Hematopoietic multipotent progenitor cell treated with erythropoietin and hydrocortisone succinate and interleukin-3 and kit ligand, for 17 days (in vitro differentiated cells): Measurements from ENCODE around the gene ADA.
A peak's percentile ranks its signal among the peaks of the same experiment; 100 is the strongest.

ENCODE experiments used
- DNase-seq: peaks from one replicate; pipeline ENCODE4 v3.0.0-alpha.2; 2015; ENCODE audit warnings: low spot score

ADA gene

DNA sequence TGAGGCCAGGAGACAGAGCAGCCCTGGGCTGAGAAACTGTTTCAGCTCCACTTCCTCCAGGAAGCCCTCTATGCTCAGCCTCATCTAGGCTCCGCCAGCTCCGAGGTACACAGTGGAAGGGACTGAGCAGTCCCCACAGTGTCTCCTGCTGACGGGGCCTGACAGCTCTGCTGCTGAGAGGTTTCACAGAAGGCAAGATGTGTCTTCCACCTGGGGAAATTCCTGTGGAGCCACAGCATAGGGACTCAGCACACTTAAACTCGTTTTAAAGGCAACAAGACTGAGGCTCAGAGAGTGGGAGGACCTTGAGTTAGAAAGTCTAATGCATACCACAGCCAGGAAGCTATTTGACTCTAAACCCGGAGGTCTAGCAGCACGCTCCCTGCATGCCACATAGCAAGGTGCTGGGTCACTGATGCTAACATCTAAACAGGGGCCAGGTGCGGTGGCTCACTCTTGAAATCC is 6.8 kb downstream of the ADA start:
- no peak for DNase-seq

DNA sequence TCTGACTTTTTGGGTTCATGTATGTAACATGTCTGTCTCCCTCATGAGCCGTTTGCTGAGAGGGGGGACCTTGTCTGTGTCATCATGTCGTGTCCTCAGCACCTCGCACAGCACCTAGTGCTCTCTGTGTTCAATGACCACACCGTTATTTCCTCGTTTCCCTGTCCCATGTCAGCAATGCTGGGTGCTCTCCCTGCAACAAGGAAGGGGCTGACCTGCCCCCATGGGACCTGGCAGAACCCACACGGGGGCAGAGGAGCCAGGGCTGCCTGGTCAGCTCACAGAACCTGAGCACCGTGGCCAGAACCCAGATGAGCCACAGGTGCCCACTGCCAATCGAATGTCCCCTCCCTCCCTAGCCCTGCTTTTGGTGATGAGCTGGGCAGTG is 7.3 kb downstream of the ADA start:
- DNase-seq: no peak

DNA sequence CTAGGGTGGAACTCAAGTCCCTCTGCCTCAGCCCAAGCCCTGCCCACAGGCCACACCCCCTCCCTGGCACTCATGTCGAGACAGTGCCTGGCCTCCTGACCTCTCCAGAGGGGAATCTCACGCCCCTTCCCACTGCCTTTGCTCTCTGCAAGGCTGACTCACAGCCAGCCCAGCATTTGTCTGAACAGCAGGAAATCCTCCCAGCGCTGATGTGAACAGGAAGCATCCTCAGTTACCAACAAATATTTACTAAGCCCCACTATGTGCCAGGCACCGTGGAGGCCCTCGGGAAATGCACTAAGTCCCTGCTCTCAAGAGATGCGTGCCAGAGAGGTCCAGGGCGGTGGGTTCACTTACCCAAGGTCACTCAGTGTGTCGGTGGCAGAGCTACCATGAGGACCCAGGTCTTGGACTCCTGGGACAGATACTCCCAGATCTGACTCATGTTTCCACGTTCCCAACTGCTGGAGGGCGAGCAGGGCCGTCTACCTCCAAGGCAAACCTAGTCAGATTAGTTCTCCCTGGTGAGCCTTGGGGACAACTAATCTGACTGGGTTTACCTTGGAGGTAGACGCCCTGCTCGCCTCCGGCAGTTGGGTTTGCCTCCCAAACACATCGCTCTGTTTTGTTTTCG is 7.8 kb downstream of the ADA start:
- DNase-seq: no peak

DNA sequence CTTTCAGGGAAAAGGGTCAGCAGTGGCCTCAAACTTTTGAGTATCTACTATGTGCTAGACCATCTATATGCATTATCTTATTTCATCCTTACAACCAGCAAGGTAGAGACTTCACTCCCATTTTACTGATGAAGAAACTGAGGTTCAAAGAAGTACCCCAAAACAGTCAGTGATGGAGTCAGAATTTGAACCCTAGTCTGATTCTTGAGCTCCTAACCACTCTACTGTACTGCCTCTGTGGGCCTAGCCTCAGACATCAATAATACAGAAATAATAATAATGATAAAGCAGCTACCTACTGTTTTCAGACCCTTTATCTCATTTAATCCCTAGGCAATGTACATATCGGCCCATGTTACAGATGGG is 8.4 kb downstream of the ADA start:
- no peak for DNase-seq

DNA sequence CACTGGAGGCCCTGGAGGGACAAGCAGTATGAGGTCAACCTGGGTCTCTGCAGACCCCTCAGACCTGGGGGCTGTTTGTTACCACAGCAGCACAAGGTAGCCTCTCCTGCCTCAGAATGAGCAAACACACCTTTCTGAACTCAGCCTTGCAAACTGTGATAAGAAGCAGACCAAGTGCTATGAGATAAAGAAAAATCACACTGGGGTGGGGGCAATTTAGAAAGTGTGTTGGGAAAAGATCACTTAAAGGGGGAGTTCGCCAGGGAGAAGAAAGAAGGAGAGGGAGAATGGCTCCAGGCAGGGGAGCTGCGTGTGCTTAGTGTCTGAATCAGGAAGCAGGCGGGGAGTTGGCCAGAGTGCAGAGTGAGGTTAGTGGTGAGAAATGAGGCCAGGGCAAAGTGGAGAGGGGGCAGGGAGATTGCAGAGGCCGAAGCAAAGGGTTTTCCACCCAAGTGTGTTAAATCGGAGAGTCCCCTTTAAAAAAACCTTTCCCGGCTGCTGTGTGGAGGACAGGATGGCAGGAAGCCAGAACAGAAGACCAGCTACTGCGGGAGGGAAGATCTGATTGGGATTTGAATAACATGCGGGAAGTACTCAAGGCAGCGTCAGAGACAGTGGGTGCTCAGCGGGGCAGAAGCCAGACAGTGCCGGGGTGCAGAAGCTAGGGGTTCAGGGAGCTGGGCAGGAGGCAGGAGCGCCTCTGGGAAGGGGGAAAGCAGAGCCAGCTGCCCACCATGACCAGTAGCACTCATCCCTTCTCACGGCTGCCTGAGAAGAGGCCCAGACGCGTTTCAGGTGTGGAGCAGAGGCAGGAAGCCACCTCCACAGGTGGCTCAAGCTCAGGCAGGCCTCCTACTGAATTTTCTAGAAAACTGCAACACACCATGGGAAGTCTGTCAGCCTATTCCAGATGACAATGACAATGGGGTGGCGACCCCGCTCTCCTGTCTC is 9.0 kb downstream of the ADA start:
- peak; percentile 14 for DNase-seq

DNA sequence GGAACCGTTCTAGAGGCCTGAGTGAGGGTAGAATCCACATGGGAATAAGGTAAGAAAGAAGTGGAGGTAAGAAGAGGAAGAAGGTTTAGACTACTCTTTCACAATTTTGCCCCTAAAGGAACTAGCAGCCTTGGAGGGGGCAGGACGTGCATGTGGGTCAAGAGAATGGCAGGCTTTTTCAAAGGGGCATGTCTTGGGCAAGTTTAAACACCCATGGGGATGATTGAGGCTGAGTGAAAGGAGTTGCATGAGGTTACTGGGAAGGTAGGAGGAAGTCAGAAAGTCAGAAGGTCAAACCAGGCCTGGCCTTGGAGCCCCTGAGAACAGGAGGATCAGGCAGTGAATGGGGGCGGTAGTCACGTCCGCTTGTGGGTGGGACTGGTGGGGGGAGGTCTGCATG is 10.2 kb downstream of the ADA start:
- no peak for DNase-seq

DNA sequence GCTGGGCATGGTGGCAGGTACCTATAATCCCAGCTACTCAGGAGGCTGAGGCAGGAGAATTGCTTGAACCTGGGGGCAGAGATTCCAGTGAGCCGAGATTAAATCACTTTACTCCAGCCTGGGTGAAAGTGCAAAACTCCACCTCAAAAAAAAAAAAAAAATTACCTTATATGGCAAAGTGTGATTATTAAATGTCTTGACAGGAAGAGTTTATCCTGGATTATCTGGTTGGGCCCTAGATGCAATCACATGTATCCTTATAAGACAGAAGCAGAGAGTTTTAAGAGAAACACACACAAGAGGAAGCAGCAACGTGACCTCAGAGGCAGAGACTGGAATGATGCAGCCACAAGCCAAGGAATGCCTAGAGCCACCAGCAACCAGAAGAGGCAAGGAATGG is 11.0 kb downstream of the ADA start:
- DNase-seq: no peak

DNA sequence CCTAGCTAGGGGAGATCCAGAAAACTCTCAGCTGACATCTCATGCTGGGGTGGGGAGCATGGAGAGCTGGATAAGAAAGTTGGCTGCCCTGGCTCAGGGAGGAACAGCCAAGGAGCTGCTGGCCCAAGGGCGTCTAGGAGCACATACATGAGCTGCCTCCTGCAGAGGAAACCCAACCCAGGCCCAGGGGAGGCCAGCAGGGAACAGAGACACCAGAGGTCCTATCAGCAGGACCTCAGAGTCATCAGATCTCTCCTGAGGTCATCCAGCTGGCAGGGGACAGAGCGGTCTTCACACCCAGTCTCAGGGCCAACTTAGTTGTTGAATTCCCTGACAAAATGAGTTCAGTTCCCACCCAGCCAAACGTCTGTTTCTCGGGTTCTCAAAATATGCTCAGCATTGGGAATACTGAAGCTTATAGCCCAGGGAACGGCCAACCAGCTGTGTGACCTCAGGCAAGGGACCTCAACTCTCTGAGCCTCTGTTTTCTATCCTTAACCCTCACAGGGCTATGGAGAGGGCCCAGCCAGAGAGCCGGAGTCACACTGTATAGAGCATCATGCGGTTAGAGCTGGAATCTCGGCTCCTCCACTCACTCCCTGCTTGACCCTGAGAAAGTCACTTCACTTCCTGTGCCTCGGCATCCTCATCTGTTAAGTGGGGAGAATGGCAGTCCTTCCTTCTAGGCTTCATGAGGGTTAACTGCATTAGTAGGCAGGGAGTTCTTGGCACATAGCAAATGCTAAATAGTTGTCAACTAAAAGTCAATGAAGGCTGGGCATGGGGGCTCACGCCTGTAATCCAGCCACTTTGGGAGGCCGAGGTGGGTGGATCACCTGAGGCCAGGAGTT is 13.8 kb downstream of the ADA start:
- no peak for DNase-seq

DNA sequence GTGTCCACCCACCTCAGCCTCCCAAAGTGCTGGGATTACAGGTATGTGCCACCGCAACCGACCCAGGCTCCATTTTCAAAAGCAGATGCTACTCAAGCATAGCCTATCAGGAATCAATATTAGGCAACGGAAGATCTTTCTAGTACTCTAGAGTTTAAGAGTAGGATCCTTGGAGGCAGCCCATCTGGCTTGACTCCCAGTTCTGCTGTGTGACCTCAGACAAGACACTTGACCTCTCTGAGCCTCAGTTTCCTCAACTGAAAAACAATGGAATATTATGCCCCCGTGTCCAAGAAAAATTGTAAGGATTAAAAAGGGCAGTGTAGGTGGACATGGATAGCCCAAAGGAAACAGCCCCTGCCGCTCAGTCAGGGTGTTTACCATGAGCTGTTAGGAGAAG is 14.5 kb downstream of the ADA start:
- DNase-seq: no peak

DNA sequence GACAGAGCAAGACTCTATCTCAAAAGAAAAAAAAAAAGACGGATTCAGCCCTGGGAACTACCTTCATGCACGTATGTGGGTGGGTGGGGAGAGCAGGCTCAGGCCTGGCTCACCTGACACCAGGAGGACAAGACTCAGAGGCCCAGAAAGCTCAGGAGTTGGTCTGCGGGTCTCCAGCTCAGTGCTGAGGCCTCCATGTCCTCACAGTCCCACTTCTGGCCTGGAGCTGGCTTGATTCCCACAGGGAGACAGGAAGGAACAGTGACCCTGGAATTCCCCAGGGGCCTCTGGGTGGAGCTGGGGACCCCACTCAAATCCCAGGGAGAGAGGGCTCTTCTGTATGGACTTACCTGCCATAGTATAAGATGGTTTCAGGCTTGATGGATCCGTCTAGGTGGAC is 15.6 kb downstream of the ADA start:
- DNase-seq: no peak

DNA sequence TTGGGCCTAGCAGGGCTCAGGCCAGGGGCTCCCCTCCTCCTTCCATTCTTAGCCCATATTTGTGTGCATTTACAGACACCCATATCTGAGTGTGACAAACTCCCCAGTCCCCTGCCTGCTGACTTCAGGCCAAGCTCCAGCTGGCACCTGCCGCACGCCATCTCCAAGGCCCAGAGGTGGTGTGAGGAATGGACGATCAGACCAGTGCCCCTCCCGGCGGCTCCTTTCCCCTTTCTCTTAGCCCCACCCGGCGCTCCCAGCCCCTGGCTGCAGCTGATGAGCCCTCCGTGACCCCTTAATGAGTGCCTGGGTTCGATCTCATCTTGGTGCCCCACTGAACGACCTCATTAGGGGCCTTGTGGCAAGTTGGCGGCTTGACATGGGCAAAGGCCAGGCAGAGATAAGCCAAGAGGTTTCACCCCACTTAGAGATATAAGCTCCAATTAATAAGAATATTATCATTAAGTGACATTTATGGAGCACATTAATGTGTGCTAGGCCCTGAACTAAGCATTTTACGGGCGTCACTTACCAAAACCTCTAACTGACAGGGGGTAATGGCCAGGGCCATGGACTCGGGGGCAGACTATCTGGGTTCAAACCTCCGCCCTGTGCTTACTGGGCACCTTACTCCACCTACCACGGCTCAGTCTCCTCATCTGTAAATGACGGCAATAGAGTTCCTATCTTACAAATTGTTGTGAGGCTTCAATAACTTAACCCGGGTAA is 17.5 kb downstream of the ADA start:
- no peak for DNase-seq

DNA sequence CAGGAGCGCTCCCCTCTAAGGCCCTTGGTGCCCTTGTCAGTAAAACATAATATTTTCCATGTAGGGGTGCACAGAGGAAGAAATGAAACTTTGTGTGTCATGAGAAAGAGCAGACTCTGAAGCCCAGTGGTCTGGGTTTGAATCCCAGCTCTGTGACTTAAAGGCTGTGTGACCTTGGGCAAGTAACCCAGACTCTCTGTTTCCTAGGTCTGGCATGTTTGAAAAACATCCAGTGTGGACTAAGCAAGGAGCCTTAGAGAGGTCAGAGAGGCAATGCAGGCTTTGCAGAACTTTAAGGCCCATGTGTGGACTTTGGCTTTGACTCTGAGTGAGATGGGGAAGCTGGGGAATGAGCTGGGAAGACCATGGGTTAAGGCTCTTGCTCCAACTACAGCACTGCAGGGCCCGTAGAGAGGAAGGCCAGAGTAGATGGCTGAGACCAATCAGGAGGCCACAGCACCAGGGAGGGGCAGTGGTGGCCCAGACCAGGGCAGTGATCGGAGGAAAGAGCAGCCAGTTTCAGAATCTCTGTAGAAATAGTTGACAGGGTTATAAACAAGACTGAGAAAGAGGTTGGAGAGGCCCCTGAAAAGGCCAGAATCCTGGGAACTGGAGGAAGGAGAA is 18.2 kb downstream of the ADA start:
- DNase-seq: no peak

DNA sequence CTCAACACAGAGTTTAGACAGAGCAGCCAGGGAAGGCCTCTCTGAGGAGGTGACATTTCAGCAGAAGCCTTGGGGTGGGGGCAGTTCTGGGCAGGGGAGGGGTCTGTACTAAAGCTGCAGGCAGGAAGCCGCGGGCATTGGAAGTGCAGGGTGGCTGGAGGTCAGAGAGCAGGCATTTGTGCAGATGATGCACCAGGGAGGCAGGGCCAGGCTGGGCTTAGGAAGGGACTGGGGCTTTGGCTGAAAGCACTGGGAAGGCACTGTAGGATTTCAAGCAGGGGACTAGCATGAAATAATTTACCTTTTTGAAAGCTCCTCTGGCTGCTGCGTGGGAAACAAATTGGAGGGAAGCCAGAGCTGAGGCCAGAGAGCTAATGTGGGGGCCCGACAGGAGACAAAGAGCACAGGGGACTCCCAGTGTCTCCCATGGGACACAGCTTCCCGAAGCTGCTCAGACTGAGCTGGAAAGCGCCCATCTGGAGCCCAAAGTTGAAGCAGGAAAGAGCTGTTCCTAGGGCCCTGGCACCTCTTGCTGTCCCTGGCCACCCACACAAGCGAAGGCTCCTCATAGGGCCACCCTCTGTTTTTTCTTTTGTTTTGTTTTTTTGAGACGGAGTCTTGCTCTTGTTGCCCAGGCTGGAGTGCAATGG is 19.3 kb downstream of the ADA start:
- no peak for DNase-seq

DNA sequence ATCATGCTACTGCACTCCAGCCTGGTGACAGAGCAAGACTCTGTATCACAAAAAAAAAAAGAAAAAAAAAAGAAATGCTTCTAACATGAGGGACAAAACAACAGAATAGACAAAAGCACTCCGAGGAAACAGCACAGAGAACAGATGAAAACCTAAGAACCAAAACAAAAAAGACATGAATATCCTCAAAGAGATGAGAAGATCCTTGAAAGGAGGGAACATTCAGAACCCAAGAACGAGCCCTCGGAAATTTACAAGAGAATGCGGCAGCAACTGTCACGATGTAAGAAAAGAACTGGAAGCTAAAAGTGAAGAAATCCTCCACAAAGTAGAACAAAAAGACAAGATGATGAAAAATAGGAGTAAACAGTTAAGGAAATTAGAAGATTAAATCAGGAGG is 21.2 kb downstream of the ADA start:
- no peak for DNase-seq

DNA sequence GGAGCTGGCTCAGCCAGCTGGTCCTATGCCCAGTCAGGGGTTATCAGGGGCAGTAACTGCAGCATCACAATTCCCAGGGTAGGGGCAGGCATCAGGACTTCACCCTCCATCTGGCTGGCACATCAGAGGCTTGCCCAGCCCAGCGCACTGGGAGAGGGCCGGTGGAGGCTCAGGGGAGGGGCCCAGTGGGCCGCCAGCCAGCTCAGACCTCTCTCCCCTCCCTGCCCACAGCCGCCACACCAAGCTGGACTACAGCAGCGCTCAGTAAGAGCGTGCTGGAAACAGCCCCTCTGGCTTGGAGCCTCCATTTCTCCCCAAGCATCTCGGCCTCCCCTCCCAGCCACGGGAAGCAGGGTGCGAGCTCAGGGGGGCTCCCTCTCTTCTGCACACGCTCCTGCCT is 22.0 kb downstream of the ADA start:
- DNase-seq: no peak

DNA sequence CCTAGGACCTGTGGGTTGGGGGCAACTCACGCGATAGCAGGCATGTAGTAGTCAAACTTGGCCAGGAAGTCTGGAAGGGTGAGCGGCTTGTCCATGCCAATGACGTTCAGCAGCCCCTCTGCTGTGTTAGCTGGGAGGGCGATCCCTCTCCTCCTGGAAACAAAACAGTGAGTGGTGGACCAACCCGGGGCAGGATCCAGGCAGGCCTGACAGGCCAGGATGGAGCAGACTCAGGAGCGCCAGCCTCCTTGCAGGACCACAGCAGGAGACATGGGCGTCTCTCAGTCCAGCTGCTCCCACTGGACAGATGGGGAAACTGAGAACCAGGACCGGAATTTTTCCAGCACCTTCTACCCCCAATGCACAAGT is 22.5 kb downstream of the ADA start:
- DNase-seq: no peak

DNA sequence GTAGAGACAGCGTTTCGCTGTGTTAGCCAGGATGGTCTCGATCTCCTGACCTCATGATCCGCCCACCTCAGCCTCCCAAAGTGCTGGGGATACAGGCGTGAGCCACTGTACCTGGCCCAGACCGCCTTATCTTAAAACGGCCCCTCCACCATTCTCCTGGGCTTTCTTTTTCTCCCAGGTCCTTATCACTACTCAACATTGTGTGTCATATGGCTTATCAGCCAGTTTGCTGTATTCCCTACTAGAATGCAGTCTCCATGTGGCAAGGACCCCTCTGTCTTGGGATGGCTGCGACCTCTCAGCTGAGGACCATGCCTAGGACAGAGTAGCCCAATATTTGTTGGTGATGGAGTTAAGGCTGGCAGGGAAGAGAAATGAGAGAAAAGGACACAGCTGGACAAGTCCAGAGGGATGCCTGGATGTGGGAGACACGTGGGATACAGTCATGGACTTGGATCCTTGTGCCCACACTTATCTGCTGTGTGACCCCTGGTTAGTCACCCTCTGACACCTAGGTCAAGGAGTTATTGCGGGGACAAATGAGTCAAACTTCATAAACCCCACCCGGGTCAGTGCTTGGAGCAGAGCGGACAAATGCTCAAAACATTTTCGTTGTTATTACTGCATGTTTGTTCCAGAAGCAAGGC is 24.0 kb downstream of the ADA start:
- no peak for DNase-seq

DNA sequence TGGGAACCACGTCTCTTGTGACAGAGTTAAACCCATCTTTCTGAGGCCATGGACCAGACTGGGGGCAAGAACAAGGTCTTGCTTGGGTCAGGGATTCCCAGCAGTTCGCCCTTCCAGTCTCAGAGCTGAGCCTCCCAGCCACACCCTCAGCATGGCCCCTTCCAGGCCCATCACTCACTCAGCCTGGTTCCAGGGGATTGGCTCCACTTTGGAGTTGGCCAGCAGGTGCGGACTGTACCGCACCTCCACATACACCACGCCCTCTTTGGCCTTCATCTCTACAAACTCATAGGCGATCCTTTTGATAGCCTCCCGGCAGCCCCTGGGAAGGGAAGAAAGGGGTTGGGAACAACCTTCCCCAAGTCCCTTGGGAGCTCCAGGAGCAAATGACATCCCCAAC is 25.2 kb downstream of the ADA start:
- no peak for DNase-seq

DNA sequence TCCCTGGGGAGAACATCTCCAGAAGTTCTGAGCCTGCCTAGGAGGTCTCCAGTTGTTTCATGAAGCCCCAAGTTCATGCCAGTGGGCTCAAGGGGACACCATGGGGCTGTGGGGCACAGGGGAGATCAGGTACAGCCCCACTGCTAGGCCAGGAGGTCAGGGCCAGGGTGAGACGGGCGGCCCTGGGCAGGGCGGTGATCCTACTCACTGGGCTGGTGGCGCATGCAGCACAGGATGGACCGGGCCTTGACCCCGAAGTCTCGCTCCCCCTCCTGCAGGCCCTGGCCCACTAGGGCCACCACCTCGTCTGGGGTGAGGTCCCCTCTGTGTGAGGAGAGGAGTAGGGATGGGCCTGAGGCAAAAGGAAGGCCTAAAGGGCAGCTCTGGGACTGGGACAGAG is 26.1 kb downstream of the ADA start:
- DNase-seq: no peak

DNA sequence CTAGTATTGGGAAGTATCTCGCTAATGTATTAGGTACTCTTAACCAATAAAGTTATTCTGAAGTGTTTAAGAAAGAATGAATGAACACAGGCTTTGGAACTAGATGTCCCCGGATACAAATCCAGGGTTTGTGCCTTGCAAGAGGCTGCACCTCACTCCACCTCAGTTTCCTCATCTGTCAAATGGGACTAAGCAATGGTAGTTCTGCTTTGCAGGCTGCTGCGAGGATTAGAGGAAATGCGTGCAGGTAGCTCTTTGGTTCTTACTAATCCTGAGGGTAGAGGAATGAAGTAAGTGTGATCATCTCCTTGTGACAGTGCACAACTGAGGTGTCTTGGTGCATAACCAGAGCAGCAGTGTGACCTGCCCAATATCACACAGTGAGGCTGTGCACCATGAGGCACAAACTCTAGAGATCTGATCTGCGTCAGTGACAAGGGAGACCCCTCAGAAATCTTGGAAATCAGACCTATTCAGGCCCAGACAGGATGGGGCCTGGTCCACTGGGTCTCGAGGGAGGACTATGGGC is 26.7 kb downstream of the ADA start:
- no peak for DNase-seq
